IPS-18c (cell line): ENCODE measurements around the gene NUP210.

Experiments
- H3K4me3 ChIP-seq: 2 replicates; pipeline ENCODE4 v1.7.0; 2013; ENCODE audit warnings: low read depth, mild to moderate bottlenecking, low read length, moderate library complexity; ENCODE audit not compliant: insufficient read depth
- H3K9me3 ChIP-seq: one replicate; pipeline ENCODE4 v1.6.1; 2013; ENCODE audit warnings: mild to moderate bottlenecking, low read length, moderate library complexity; ENCODE audit not compliant: control insufficient read depth, insufficient read depth

Gene NUP210

GRCh38 chr3:13415236-13415986 is 4.7 kb downstream of the NUP210 start:
- Histone ChIP-seq H3K9me3 (no peaks in the 10 kb centered on the region), H3K4me3 (no peak overlapping the region)

- H3K4me3 ChIP-seq = no peak overlapping the region
- H3K9me3 ChIP-seq = no peaks in the 10 kb centered on the region
Observed at GRCh38 chr3:13414040-13414729, 5.9 kb downstream of the NUP210 start.

- H3K4me3 ChIP-seq = no peak overlapping the region
- no peaks in the 10 kb centered on the region for H3K9me3 ChIP-seq
Observed at GRCh38 chr3:13411186-13411860, 8.8 kb downstream of the NUP210 start.

- H3K4me3 ChIP-seq = no peak overlapping the region
- no peaks in the 10 kb centered on the region for H3K9me3 ChIP-seq
Observed at GRCh38 chr3:13408890-13409289, 11.2 kb downstream of the NUP210 start.

GRCh38 chr3:13407926-13408325 is 12.2 kb downstream of the NUP210 start:
- Histone ChIP-seq H3K4me3 (no peak overlapping the region), H3K9me3 (no peaks in the 10 kb centered on the region)

- no peaks in the 10 kb centered on the region for H3K9me3 ChIP-seq
- H3K4me3 ChIP-seq = no peak overlapping the region
Observed at GRCh38 chr3:13407475-13407874, 12.6 kb downstream of the NUP210 start.

GRCh38 chr3:13406190-13406589 is 13.9 kb downstream of the NUP210 start:
- Histone ChIP-seq H3K9me3 (no peaks in the 10 kb centered on the region), H3K4me3 (no peak overlapping the region)

- Histone ChIP-seq H3K9me3 (no peaks in the 10 kb centered on the region), H3K4me3 (no peak overlapping the region)
Observed at GRCh38 chr3:13405614-13406013, 14.5 kb downstream of the NUP210 start.

- no peak overlapping the region for H3K4me3 ChIP-seq
- no peaks in the 10 kb centered on the region for H3K9me3 ChIP-seq
Observed at GRCh38 chr3:13404626-13405452, 15.3 kb downstream of the NUP210 start.

- H3K4me3 ChIP-seq = no peak overlapping the region
Observed at GRCh38 chr3:13403847-13404246, 16.3 kb downstream of the NUP210 start.

GRCh38 chr3:13403213-13403819 is 16.8 kb downstream of the NUP210 start:
- no peaks in the 10 kb centered on the region for H3K9me3 ChIP-seq
- no peak overlapping the region for H3K4me3 ChIP-seq

More at GRCh38 chr3:13403847-13404246, 16.3 kb downstream of the NUP210 start:
- no peaks in the 10 kb centered on the region for H3K9me3 ChIP-seq

- Histone ChIP-seq H3K9me3 (no peaks in the 10 kb centered on the region), H3K4me3 (no peak overlapping the region)
Observed at GRCh38 chr3:13401149-13401548, 19.0 kb downstream of the NUP210 start.

GRCh38 chr3:13400114-13400673 is 19.9 kb downstream of the NUP210 start:
- H3K9me3 ChIP-seq = no peaks in the 10 kb centered on the region
- no peak overlapping the region for H3K4me3 ChIP-seq

GRCh38 chr3:13399603-13400002 is 20.5 kb downstream of the NUP210 start:
- H3K4me3 ChIP-seq = no peak overlapping the region
- no peaks in the 10 kb centered on the region for H3K9me3 ChIP-seq

- H3K4me3 ChIP-seq = no peak overlapping the region
- H3K9me3 ChIP-seq = no peaks in the 10 kb centered on the region
Observed at GRCh38 chr3:13397316-13397715, 22.8 kb downstream of the NUP210 start.

- H3K9me3 ChIP-seq = no peaks in the 10 kb centered on the region
- H3K4me3 ChIP-seq = no peak overlapping the region
Observed at GRCh38 chr3:13394363-13394762, 25.8 kb downstream of the NUP210 start.
